GM12878 (cell line): ENCODE data around the gene VPS8. TPM values are rescaled to one million over a fixed set of nuclear protein-coding genes. Genes with fewer than 3 reads are reported as not detected.

Experiments
- ATAC-seq: fragments of 200-7000 bp; cut with Tn5 transposase; 3 replicates; pipeline ENCODE4 v1.9.1; 2020; ENCODE audit warnings: mild to moderate bottlenecking, moderate library complexity
- BruUV-seq: library from RNA; stranded (reverse); fragments of 400-500 nt; replicated peaks from 2 replicates; lab custom pipeline; 2021; lab: Mats Ljungman, UMichigan
- CTCF ChIA-PET: fragments of 300-600 bp; sonication (Branson Sonifier 250); formaldehyde crosslinking; extraction: SDS; loops from one replicate; lab custom pipeline; 2021; ENCODE audit warnings: inconsistent platforms; lab: Yijun Ruan, JAX
- POLR2A ChIA-PET: fragments of 350-600 bp; formaldehyde crosslinking; extraction: SDS; loops from one replicate; lab custom pipeline; 2021; ENCODE audit warnings: inconsistent platforms; lab: Charles Lee
- RAD21 ChIA-PET: fragments of 300-600 bp; sonication (Branson Sonifier 250); formaldehyde crosslinking; loops from one replicate; lab custom pipeline; 2023; ENCODE audit warnings: antibody characterized with exemption; ENCODE audit not compliant: unreplicated experiment; lab: Charles Lee
- SMC1A ChIA-PET: fragments of 300-600 bp; sonication (Branson Sonifier 250); formaldehyde crosslinking; loops from one replicate; lab custom pipeline; 2023; ENCODE audit not compliant: unreplicated experiment, uncharacterized antibody; lab: Charles Lee
- DNase-seq: peaks from one replicate; pipeline ENCODE4 v3.0.0-alpha.2; 2011; ENCODE audit warnings: low read depth, low spot score
- FAIRE-seq: peaks from 3 replicates; lab custom pipeline; 2011; peaks lifted over from hg19 to GRCh38; lab: Jason Lieb, UNC
- H2AFZ ChIP-seq: 2 replicates; pipeline ENCODE4 v1.6.0; 2011; ENCODE audit warnings: low read depth, low read length, control low read depth; ENCODE audit not compliant: control insufficient read depth
- H3K27ac ChIP-seq: 2 replicates; pipeline ENCODE4 v1.5.1; 2011; ENCODE audit warnings: control low read depth; ENCODE audit not compliant: control insufficient read depth, insufficient read depth
- H3K27me3 ChIP-seq, 2 experiments: replicated peaks in 1 of 2; 2 replicates each; pipeline versions ENCODE4 v1.6.0 to v1.6.1; 2011; ENCODE audit warnings: low read length in 1 of 2; ENCODE audit not compliant: control insufficient read depth in 2 of 2, insufficient read depth in 2 of 2
- H3K36me3 ChIP-seq, 2 experiments: 2 replicates each; pipeline ENCODE4 v1.5.1; 2011; ENCODE audit warnings: low read length in 1 of 2; ENCODE audit not compliant: control insufficient read depth in 2 of 2, insufficient read depth in 2 of 2
- H3K4me1 ChIP-seq: 2 replicates; pipeline ENCODE4 v1.6.1; 2011; ENCODE audit warnings: mild to moderate bottlenecking, low read length, moderate library complexity, mixed read lengths; ENCODE audit not compliant: control insufficient read depth, insufficient read depth
- H3K4me2 ChIP-seq: 2 replicates; pipeline ENCODE4 v1.6.0; 2011; ENCODE audit warnings: control low read depth; ENCODE audit not compliant: control insufficient read depth, insufficient read depth
- H3K4me3 ChIP-seq: fragments of 200-600 bp; sonication (generic); 2 replicates; pipeline ENCODE4 v1.5.1; 2016
- H3K79me2 ChIP-seq: 2 replicates; pipeline ENCODE4 v1.6.0; 2011; ENCODE audit warnings: low read length; ENCODE audit not compliant: control insufficient read depth, insufficient read depth
- H3K9ac ChIP-seq: 2 replicates; pipeline ENCODE4 v1.8.0; 2011; ENCODE audit warnings: low read length, control low read depth, mixed read lengths; ENCODE audit not compliant: control insufficient read depth, insufficient read depth
- H3K9me3 ChIP-seq: replicated peaks from 3 replicates; pipeline ENCODE4 v1.5.1; 2011; ENCODE audit warnings: mild to moderate bottlenecking, low read length; ENCODE audit not compliant: control insufficient read depth, insufficient read depth
- H4K20me1 ChIP-seq: 2 replicates; pipeline ENCODE4 v1.6.0; 2011; ENCODE audit not compliant: control insufficient read depth, insufficient read depth
- CBX5 ChIP-seq: sonication (generic); IDR thresholded peaks from 2 replicates; pipeline ENCODE4 v1.6.1; 2016; ENCODE audit warnings: low read depth, moderate library complexity, mild to moderate bottlenecking, inconsistent platforms
- CEBPB ChIP-seq, 2 experiments: fragments of 150-350 bp in 1 of 2; IDR thresholded peaks; 2 replicates each; pipeline ENCODE4 v1.6.1; 2012 to 2014; ENCODE audit warnings: low read depth in 2 of 2, low read length in 2 of 2, borderline replicate concordance in 1 of 2, inconsistent platforms in 1 of 2
- CHD2 ChIP-seq: IDR thresholded peaks from 2 replicates; pipeline ENCODE4 v1.6.1; 2011; ENCODE audit warnings: low read depth, low read length, improper control_type of control experiment, borderline replicate concordance
- FOXM1 ChIP-seq: IDR thresholded peaks from 2 replicates; pipeline ENCODE4 v1.6.1; 2012; ENCODE audit warnings: low read depth, mild to moderate bottlenecking, inconsistent platforms, low read length, moderate library complexity
- KAT2A ChIP-seq: conservative IDR thresholded peaks from 2 replicates; pipeline ENCODE4 v1.6.1; 2011; ENCODE audit warnings: low read depth, low read length; ENCODE audit not compliant: control insufficient read depth
- POLR2A ChIP-seq: IDR thresholded peaks from 2 replicates; pipeline ENCODE4 v1.6.1; 2011; ENCODE audit warnings: low read depth, mild to moderate bottlenecking, low read length
- SMAD1 ChIP-seq: fragments of 450-650 bp; IDR thresholded peaks from 2 replicates; pipeline ENCODE4 v1.6.1; 2018; ENCODE audit warnings: mild to moderate bottlenecking, low read depth; ENCODE audit not compliant: partially characterized antibody
- SMC3 ChIP-seq: IDR thresholded peaks from 2 replicates; pipeline ENCODE4 v1.6.1; 2011; ENCODE audit warnings: low read length, improper control_type of control experiment, borderline replicate concordance
- TCF12 ChIP-seq: IDR thresholded peaks from 2 replicates; pipeline ENCODE4 v1.6.1; 2011; ENCODE audit warnings: low read depth, mild to moderate bottlenecking, low read length
- ZBED1 ChIP-seq: IDR thresholded peaks from 2 replicates; pipeline ENCODE4 v1.6.1; 2016; ENCODE audit warnings: borderline replicate concordance
- WGBS: methylation state at CpG from one replicate; pipeline ENCODE4 v1.1.6; 2016; ENCODE audit warnings: low lambda C conversion rate; ENCODE audit not compliant: insufficient replicate concordance, insufficient coverage; ENCODE audit errors: missing lambda C conversion rate; 5-methylcytosine and 5-hydroxymethylcytosine counted together
- in situ Hi-C: fragments of 300-500 bp; cut with MboI; formaldehyde crosslinking; loops from 9 replicates; pipeline ENCODE4 v1.14.3; 2018; ENCODE audit warnings: mixed read lengths
- intact Hi-C: fragments of 100-400 bp; cut with micrococcal nuclease; formaldehyde crosslinking; loops from one replicate; pipeline ENCODE4 v1.14.2; 2022; ENCODE audit not compliant: unreplicated experiment
- polyA plus RNA-seq, 11 experiments: library from polyadenylated mRNA; depleted of rRNA in 4 of 11; unstranded in 6 of 11; stranded (reverse) in 5 of 11; fragments of >200 nt; fragmentation: Nextera tagmentation in 4 of 11; fragmentation: Illumina TruSeq in 1 of 11; extraction: Ambion mirVana in 4 of 11; extraction: Trizol in 1 of 11; gene quantifications; 1 replicate in 1 of 11; 2 replicates in 10 of 11; pipeline versions ENCODE4 v1.2.1 to v1.2.3, GENCODE V29; 2011 to 2016; ENCODE audit warnings: inconsistent platforms in 2 of 11, missing spikeins in 2 of 11, low read depth in 1 of 11
- total RNA-seq, 4 experiments: library from RNA; depleted of rRNA in 3 of 4; stranded (reverse); fragments of >200 nt in 3 of 4; fragmentation: Illumina TruSeq in 1 of 4; extraction: Trizol in 1 of 4; gene quantifications; 2 replicates each; pipeline versions ENCODE4 v1.2.1 to v1.2.3, GENCODE V29; 2013 to 2021
- TF ChIP-seq, protein P1 (sequence below): IDR thresholded peaks from 2 replicates; pipeline ENCODE4 v1.6.1; 2011; ENCODE audit warnings: low read depth, low read length, improper control_type of control experiment, borderline replicate concordance

VPS8 gene
- total and polyA plus RNA-seq, 10 of the 15 experiments (the other 5 are each of a cell fraction or from before 2014, with no cell fraction given), result 8.9 to 34.7 (median 20.9) TPM

DNA sequence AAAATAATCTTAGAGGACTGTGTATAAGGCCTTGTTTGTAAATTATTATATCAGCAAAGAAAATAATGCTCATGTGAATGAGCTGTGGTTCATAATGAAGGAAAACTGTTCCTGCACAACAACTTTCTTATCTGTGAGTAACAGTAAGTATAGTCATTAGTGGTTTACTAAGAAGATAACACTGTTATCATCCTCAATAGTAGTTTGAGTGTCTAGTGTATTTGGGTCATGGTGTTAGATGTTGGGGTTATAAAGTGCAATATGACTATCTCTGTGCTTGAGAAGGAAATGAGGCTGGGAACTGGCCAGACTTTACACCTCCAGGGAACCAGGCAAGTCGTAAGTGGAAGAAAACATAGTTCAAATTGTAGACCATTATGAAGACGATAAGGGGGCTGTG lies 15.6 kb downstream of the VPS8 start:
- Histone ChIP-seq H3K4me3 (no peak overlapping the region), H4K20me1 (no peaks in the 10 kb centered on the region), H3K79me2 (no peaks in the 10 kb centered on the region), H3K27me3 (no peaks in the 10 kb centered on the region)
- ATAC-seq, result no peak
- in situ Hi-C loops, result no loop called here
- RAD21 ChIA-PET, result no interaction called here
- SMC1A ChIA-PET, result interaction anchor here (1.4 kb wide), 1 partner anchor 14 kb away, joined by 4 read pairs; no protein-coding TSS in a partner anchor
- TF ChIP-seq CEBPB (IDR thresholded peaks at IDR 0.05; ENCODE audit: borderline replicate concordance in 1 of 2, low read depth in 2 of 2, low read length in 2 of 2) (no peak), SMC3 (no peak), TCF12 (no peak), CHD2 (no peak), POLR2A (no peak), SMAD1 (no peak), ZBED1 (no peak), KAT2A (no peak), FOXM1 (no peak), CBX5 (no peak)
- TF ChIP-seq, protein P1, sequence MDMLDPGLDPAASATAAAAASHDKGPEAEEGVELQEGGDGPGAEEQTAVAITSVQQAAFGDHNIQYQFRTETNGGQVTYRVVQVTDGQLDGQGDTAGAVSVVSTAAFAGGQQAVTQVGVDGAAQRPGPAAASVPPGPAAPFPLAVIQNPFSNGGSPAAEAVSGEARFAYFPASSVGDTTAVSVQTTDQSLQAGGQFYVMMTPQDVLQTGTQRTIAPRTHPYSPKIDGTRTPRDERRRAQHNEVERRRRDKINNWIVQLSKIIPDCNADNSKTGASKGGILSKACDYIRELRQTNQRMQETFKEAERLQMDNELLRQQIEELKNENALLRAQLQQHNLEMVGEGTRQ, result no peak
- TF ChIP-seq, all 136 proteins: peak for 0
- FAIRE-seq (no peak), DNase-seq (no peak)
- intact Hi-C loops, result no loop called here
- ChIA-PET CTCF (no interaction called here), POLR2A (no interaction called here)
- Histone ChIP-seq H3K9ac (no peak overlapping the region), H3K4me1 (no peaks in the 10 kb centered on the region), H3K9me3 (no peaks in the 10 kb centered on the region), H3K36me3 (no peaks in the 10 kb centered on the region; a peak in 1 of 4 replicates), H3K27ac (no peak overlapping the region), H3K4me2 (no peak overlapping the region), H2AFZ (no peak overlapping the region)
- no TSS peak for BruUV-seq
- WGBS, result 95% methylated on average over 2 of the region's 2 CpGs
